A549 (cell line): ENCODE data around the gene WNT11. TPM values are rescaled to one million over a fixed set of nuclear protein-coding genes. Genes with fewer than 3 reads are reported as not detected.

Experiments
- ATAC-seq, 2 experiments: fragments of 200-7000 bp in 1 of 2; fragments of >200 bp in 1 of 2; cut with Nextera tagmentation in 1 of 2; cut with Tn5 transposase in 1 of 2; 3 replicates each; pipeline versions ENCODE4 v1.8.0 to v1.9.1; 2018 to 2020; ENCODE audit warnings: mild to moderate bottlenecking in 1 of 2, moderate library complexity in 1 of 2
- CTCF ChIA-PET: fragments of 300-600 bp; sonication (Branson Sonifier 250); formaldehyde crosslinking; extraction: SDS; loops from one replicate; lab custom pipeline; 2021; ENCODE audit warnings: antibody characterized with exemption, inconsistent platforms; lab: Yijun Ruan, JAX
- POLR2A ChIA-PET: fragments of 350-600 bp; formaldehyde crosslinking; extraction: SDS; loops from one replicate; lab custom pipeline; 2021; ENCODE audit warnings: antibody characterized with exemption, inconsistent platforms; lab: Yijun Ruan, JAX
- DNase-seq, 2 experiments: peaks; one replicate each; pipeline versions ENCODE4 v3.0.0 to v3.0.0-alpha.2; 2011 to 2016; ENCODE audit warnings: low read depth in 1 of 2, low spot score in 1 of 2
- FAIRE-seq: peaks from 2 replicates; lab custom pipeline; 2011; peaks lifted over from hg19 to GRCh38; lab: Jason Lieb, UNC
- H3K27ac ChIP-seq, 2 experiments: fragments of >200 bp; sonication (Bioruptor Twin); formaldehyde crosslinking; 3 replicates each; pipeline ENCODE4 v1.5.1; 2016 to 2017
- H3K4me1 ChIP-seq: fragments of >200 bp; sonication (Bioruptor Twin); formaldehyde crosslinking; 3 replicates; pipeline ENCODE4 v1.6.1; 2016
- H3K4me2 ChIP-seq: fragments of >200 bp; sonication (Bioruptor Twin); formaldehyde crosslinking; 3 replicates; pipeline ENCODE4 v1.6.1; 2016
- H3K4me3 ChIP-seq: fragments of >200 bp; sonication (Bioruptor Twin); formaldehyde crosslinking; 3 replicates; pipeline ENCODE4 v1.5.1; 2016
- H3K9me3 ChIP-seq: fragments of >200 bp; sonication (Bioruptor Twin); formaldehyde crosslinking; 3 replicates; pipeline ENCODE4 v1.6.1; 2016
- BHLHE40 ChIP-seq: IDR thresholded peaks from 2 replicates; pipeline ENCODE4 v1.6.1; 2012; ENCODE audit warnings: low read depth, low read length, inconsistent platforms
- CBX2 ChIP-seq: fragments of 200-600 bp; sonication (generic); IDR thresholded peaks from 2 replicates; pipeline ENCODE4 v1.6.1; 2016; ENCODE audit warnings: low read depth, mild to moderate bottlenecking, borderline replicate concordance
- CHD2 ChIP-seq: fragments of 150-350 bp; IDR thresholded peaks from 2 replicates; pipeline ENCODE4 v1.6.1; 2014; ENCODE audit warnings: low read length; ENCODE audit not compliant: partially characterized antibody
- EHF ChIP-seq: fragments of 250-450 bp; sonication (Bioruptor Pico); IDR thresholded peaks from 2 replicates; pipeline ENCODE4 v1.5.0; 2020; ENCODE audit warnings: mild to moderate bottlenecking
- FOSB ChIP-seq: fragments of 250-450 bp; sonication (Bioruptor Pico); IDR thresholded peaks from 2 replicates; pipeline ENCODE4 v1.5.0; 2020; ENCODE audit warnings: mild to moderate bottlenecking, moderate library complexity
- GATA3 ChIP-seq: IDR thresholded peaks from 2 replicates; pipeline ENCODE4 v1.6.1; 2012; ENCODE audit warnings: borderline replicate concordance
- HOXA7 ChIP-seq: fragments of 250-450 bp; sonication (Bioruptor Pico); IDR thresholded peaks from 2 replicates; pipeline ENCODE4 v1.5.0; 2020; ENCODE audit warnings: mild to moderate bottlenecking, moderate library complexity
- JUNB ChIP-seq: fragments of >200 bp; sonication (Bioruptor Twin); formaldehyde crosslinking; IDR thresholded peaks from 2 replicates; pipeline ENCODE4 v1.6.1; 2016
- MAZ ChIP-seq: fragments of 150-350 bp; IDR thresholded peaks from 2 replicates; pipeline ENCODE4 v1.6.1; 2014; ENCODE audit warnings: antibody characterized with exemption, low read depth, low read length, borderline replicate concordance
- RARB ChIP-seq: fragments of 250-450 bp; sonication (Bioruptor Pico); IDR thresholded peaks from 2 replicates; pipeline ENCODE4 v1.8.0; 2021; ENCODE audit warnings: mild to moderate bottlenecking, moderate library complexity
- SREBF2 ChIP-seq: fragments of 450-650 bp; IDR thresholded peaks from 2 replicates; pipeline ENCODE4 v1.6.1; 2014; ENCODE audit warnings: mild to moderate bottlenecking, moderate library complexity
- TFCP2L1 ChIP-seq: fragments of 250-450 bp; sonication (Bioruptor Pico); IDR thresholded peaks from 2 replicates; pipeline ENCODE4 v1.5.0; 2021; ENCODE audit warnings: mild to moderate bottlenecking
- ZNF302 ChIP-seq: fragments of 250-450 bp; sonication (Bioruptor Pico); IDR thresholded peaks from 2 replicates; pipeline ENCODE4 v1.9.0; 2021; ENCODE audit warnings: inconsistent platforms, mild to moderate bottlenecking, moderate library complexity
- ZSCAN20 ChIP-seq: fragments of 250-450 bp; sonication (Bioruptor Pico); IDR thresholded peaks from 2 replicates; pipeline ENCODE4 v1.8.0; 2022; ENCODE audit warnings: mild to moderate bottlenecking, moderate library complexity
- WGBS: methylation state at CpG from one replicate; pipeline ENCODE4 v1.1.6; 2017; ENCODE audit errors: missing lambda C conversion rate; 5-methylcytosine and 5-hydroxymethylcytosine counted together
- polyA plus RNA-seq, 4 experiments: library from polyadenylated mRNA; depleted of rRNA in 3 of 4; stranded (reverse); fragments of >200 nt; fragmentation: RNase III in 1 of 4; extraction: RNeasy Plus Mini Kit Qiagen cat#74134 plus additional on column Dnase treatment in 1 of 4; gene quantifications; 2 replicates in 3 of 4; 3 replicates in 1 of 4; pipeline ENCODE4 v1.2.3, GENCODE V29; 2011 to 2017
- TF ChIP-seq, protein P1 (sequence below): fragments of 250-450 bp; sonication (Bioruptor Pico); IDR thresholded peaks from 2 replicates; pipeline ENCODE4 v1.5.0; 2020; ENCODE audit warnings: low read depth, mild to moderate bottlenecking, moderate library complexity
- TF ChIP-seq, protein P2 (sequence below): IDR thresholded peaks from 2 replicates; pipeline ENCODE4 v1.6.1; 2012; ENCODE audit warnings: low read depth, borderline replicate concordance
- TF ChIP-seq, protein P3 (sequence below): fragments of 250-450 bp; sonication (Bioruptor Pico); IDR thresholded peaks from 2 replicates; pipeline ENCODE4 v1.5.0; 2021; ENCODE audit warnings: mild to moderate bottlenecking, moderate library complexity, borderline replicate concordance
- TF ChIP-seq, protein P4 (sequence below): fragments of 200-600 bp; sonication (generic); IDR thresholded peaks from 2 replicates; pipeline ENCODE4 v1.6.1; 2016; ENCODE audit warnings: antibody characterized with exemption, mild to moderate bottlenecking, moderate library complexity
- TF ChIP-seq, protein P5 (sequence below): IDR thresholded peaks from 2 replicates; pipeline ENCODE4 v1.6.1; 2012
- TF ChIP-seq, protein P6 (sequence below): fragments of 150-350 bp; IDR thresholded peaks from 2 replicates; pipeline ENCODE4 v1.6.1; 2014; ENCODE audit warnings: low read depth, mild to moderate bottlenecking, low read length

WNT11 gene
- polyA plus RNA-seq, 2 of the 4 experiments (the other 2 are of a cell fraction), result 0.36 to 0.57 TPM

DNA sequence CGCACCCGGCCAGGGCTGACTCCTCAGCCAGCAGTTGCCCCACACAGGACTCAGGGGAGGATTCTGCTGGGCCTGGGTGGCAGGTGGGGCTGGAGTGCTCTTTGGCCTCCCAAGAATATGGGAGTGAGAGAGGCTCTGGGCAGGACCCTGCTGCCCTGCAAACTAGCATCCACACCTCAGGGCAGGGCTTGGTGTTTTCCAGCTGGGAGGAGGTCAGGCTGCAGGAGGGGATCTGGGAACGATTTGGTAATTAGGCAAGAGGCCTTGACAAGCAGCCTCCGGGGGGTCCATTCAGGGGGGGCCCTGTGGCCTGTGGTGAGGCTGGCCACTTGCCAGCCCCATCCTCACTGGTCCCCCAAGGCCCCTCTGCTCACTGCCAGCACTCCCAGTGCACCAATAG, 35.8 kb downstream of the WNT11 start:
- ChIA-PET CTCF (interaction anchor here (1.1 to 1.8 kb wide), 2 partner anchors 18 to 367 kb away, joined by 3 to 11 read pairs; no protein-coding TSS in a partner anchor), POLR2A (no interaction called here)
- Histone ChIP-seq H3K27ac (no peak overlapping the region), H3K4me1 (no peaks in the 10 kb centered on the region), H3K9me3 (no peaks in the 10 kb centered on the region), H3K4me3 (no peak overlapping the region), H3K4me2 (no peak overlapping the region)
- 51% methylated on average over 4 of the region's 4 CpGs for WGBS
- FAIRE-seq (no peak), ATAC-seq (no peak), DNase-seq (no peak)
- TF ChIP-seq TFCP2L1 (no peak), JUNB (no peak), RARB (CRISPR knock-in tag) (no peak), ZSCAN20 (CRISPR knock-in tag) (no peak), EHF (CRISPR knock-in tag) (no peak), CBX2 (no peak)
- TF ChIP-seq, protein P1, sequence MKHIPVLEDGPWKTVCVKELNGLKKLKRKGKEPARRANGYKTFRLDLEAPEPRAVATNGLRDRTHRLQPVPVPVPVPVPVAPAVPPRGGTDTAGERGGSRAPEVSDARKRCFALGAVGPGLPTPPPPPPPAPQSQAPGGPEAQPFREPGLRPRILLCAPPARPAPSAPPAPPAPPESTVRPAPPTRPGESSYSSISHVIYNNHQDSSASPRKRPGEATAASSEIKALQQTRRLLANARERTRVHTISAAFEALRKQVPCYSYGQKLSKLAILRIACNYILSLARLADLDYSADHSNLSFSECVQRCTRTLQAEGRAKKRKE (CRISPR knock-in tag), result no peak
- TF ChIP-seq, protein P2, sequence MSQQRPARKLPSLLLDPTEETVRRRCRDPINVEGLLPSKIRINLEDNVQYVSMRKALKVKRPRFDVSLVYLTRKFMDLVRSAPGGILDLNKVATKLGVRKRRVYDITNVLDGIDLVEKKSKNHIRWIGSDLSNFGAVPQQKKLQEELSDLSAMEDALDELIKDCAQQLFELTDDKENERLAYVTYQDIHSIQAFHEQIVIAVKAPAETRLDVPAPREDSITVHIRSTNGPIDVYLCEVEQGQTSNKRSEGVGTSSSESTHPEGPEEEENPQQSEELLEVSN, result no peak
- TF ChIP-seq, protein P3, sequence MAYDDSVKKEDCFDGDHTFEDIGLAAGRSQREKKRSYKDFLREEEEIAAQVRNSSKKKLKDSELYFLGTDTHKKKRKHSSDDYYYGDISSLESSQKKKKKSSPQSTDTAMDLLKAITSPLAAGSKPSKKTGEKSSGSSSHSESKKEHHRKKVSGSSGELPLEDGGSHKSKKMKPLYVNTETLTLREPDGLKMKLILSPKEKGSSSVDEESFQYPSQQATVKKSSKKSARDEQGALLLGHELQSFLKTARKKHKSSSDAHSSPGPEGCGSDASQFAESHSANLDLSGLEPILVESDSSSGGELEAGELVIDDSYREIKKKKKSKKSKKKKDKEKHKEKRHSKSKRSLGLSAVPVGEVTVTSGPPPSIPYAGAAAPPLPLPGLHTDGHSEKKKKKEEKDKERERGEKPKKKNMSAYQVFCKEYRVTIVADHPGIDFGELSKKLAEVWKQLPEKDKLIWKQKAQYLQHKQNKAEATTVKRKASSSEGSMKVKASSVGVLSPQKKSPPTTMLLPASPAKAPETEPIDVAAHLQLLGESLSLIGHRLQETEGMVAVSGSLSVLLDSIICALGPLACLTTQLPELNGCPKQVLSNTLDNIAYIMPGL (CRISPR knock-in tag), result no peak
- TF ChIP-seq, protein P4, sequence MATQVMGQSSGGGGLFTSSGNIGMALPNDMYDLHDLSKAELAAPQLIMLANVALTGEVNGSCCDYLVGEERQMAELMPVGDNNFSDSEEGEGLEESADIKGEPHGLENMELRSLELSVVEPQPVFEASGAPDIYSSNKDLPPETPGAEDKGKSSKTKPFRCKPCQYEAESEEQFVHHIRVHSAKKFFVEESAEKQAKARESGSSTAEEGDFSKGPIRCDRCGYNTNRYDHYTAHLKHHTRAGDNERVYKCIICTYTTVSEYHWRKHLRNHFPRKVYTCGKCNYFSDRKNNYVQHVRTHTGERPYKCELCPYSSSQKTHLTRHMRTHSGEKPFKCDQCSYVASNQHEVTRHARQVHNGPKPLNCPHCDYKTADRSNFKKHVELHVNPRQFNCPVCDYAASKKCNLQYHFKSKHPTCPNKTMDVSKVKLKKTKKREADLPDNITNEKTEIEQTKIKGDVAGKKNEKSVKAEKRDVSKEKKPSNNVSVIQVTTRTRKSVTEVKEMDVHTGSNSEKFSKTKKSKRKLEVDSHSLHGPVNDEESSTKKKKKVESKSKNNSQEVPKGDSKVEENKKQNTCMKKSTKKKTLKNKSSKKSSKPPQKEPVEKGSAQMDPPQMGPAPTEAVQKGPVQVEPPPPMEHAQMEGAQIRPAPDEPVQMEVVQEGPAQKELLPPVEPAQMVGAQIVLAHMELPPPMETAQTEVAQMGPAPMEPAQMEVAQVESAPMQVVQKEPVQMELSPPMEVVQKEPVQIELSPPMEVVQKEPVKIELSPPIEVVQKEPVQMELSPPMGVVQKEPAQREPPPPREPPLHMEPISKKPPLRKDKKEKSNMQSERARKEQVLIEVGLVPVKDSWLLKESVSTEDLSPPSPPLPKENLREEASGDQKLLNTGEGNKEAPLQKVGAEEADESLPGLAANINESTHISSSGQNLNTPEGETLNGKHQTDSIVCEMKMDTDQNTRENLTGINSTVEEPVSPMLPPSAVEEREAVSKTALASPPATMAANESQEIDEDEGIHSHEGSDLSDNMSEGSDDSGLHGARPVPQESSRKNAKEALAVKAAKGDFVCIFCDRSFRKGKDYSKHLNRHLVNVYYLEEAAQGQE, result no peak

DNA sequence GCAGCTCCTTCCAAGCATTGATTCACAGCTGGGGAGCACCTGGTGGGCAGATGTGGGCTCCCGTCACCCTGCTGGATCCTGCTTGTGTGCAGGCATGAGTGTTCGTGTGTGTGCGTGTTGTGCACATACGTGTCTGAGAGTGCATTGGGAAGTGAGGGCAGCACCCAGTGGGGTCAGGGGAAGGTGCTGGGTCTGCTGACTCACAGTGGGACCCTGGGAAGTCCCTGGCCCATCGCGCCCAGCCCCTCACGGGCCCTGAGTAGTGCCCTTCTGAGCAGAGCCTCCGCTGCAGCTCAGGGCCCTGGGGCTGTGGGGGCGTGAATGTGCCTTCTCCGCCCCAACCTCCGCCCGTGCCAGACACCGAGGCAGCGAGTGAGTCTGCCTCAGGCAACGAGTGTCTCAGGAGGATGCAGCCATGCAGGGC, 36.8 kb downstream of the WNT11 start:
- DNase-seq, result no peak
- CTCF ChIA-PET, result interaction anchor here (1.3 kb wide), 1 partner anchor 39 kb away, joined by 3 read pairs; no protein-coding TSS in a partner anchor
- ATAC-seq, result no peak

More for the DNA sequence above, 36.8 kb downstream of the WNT11 start:
- Histone ChIP-seq H3K4me1 (no peaks in the 10 kb centered on the region), H3K9me3 (no peaks in the 10 kb centered on the region), H3K27ac (no peak overlapping the region), H3K4me2 (no peak overlapping the region), H3K4me3 (no peak overlapping the region)
- WGBS, result 76% methylated on average over 15 of the region's 15 CpGs
- POLR2A ChIA-PET, result no interaction called here
- no peak for TF ChIP-seq FOSB (CRISPR knock-in tag)
- TF ChIP-seq CHD2, result no peak
- TF ChIP-seq TFCP2L1, result no peak
- TF ChIP-seq MAZ, result no peak
- TF ChIP-seq HOXA7, result no peak
- TF ChIP-seq, protein P5, sequence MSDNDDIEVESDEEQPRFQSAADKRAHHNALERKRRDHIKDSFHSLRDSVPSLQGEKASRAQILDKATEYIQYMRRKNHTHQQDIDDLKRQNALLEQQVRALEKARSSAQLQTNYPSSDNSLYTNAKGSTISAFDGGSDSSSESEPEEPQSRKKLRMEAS, result no peak
- no peak for TF ChIP-seq SREBF2
- TF ChIP-seq, protein P6, sequence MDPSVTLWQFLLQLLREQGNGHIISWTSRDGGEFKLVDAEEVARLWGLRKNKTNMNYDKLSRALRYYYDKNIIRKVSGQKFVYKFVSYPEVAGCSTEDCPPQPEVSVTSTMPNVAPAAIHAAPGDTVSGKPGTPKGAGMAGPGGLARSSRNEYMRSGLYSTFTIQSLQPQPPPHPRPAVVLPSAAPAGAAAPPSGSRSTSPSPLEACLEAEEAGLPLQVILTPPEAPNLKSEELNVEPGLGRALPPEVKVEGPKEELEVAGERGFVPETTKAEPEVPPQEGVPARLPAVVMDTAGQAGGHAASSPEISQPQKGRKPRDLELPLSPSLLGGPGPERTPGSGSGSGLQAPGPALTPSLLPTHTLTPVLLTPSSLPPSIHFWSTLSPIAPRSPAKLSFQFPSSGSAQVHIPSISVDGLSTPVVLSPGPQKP, result no peak
- TF ChIP-seq RARB (CRISPR knock-in tag), result no peak
- TF ChIP-seq, protein P2, result no peak
- no peak for TF ChIP-seq CBX2
- TF ChIP-seq, protein P1 (CRISPR knock-in tag), result no peak
- TF ChIP-seq, protein P3 (CRISPR knock-in tag), result no peak
- TF ChIP-seq GATA3, result no peak
- no peak for TF ChIP-seq ZNF302 (CRISPR knock-in tag)
- no peak for TF ChIP-seq BHLHE40
- no peak for FAIRE-seq
